NCI-H187 treated with DMSO at 0.1 percent for 48 hours (cell line): ENCODE data around the gene ARAF.

Experiments
- DNase-seq: peaks from one replicate; lab custom pipeline; 2025; lab: John Stamatoyannopoulos, UW

The ARAF gene

GRCh38 chrX:47564438-47565085 is 3.6 kb downstream of the ARAF start:
- no peak for DNase-seq

- no peak for DNase-seq
Observed at GRCh38 chrX:47566841-47567240, 5.8 kb downstream of the ARAF start.

GRCh38 chrX:47568656-47569295 is 7.8 kb downstream of the ARAF start:
- DNase-seq: no peak

GRCh38 chrX:47570794-47571193 is 9.8 kb downstream of the ARAF start:
- no peak for DNase-seq

- no peak for DNase-seq
Observed at GRCh38 chrX:47571215-47571614, 10.2 kb downstream of the ARAF start.

- DNase-seq: no peak
Observed at GRCh38 chrX:47571896-47572295, 10.9 kb downstream of the ARAF start.

GRCh38 chrX:47572773-47573340 is 11.9 kb downstream of the ARAF start:
- DNase-seq: no peak

- DNase-seq: no peak
Observed at GRCh38 chrX:47573341-47574075, 12.5 kb downstream of the ARAF start.

GRCh38 chrX:47574076-47574546 is 13.1 kb downstream of the ARAF start:
- no peak for DNase-seq

GRCh38 chrX:47574547-47575301 is 13.7 kb downstream of the ARAF start:
- DNase-seq: no peak

GRCh38 chrX:47576021-47576898 is 15.3 kb downstream of the ARAF start:
- DNase-seq: no peak

GRCh38 chrX:47577424-47577823 is 16.4 kb downstream of the ARAF start:
- DNase-seq: no peak

- no peak for DNase-seq
Observed at GRCh38 chrX:47577901-47578300, 16.9 kb downstream of the ARAF start.

- DNase-seq: no peak
Observed at GRCh38 chrX:47578692-47579091, 17.7 kb downstream of the ARAF start.

GRCh38 chrX:47579537-47579936 is 18.5 kb downstream of the ARAF start:
- DNase-seq: no peak

- DNase-seq: no peak
Observed at GRCh38 chrX:47581731-47582647, 21.0 kb downstream of the ARAF start, which contains the start of gene TIMP1. Gene TIMP1, plus strand, starts transcription at chrX:47582436. Its CDS starts 980 bp downstream, at chrX:47583416.

GRCh38 chrX:47583240-47583861 is 22.3 kb downstream of the ARAF start:
- no peak for DNase-seq

GRCh38 chrX:47584714-47585113 is 23.7 kb downstream of the ARAF start:
- DNase-seq: no peak

- DNase-seq: no peak
Observed at GRCh38 chrX:47585273-47585672, 24.3 kb downstream of the ARAF start.
